ENCODE measurements around the gene TMTC2.

Gene TMTC2

GRCh38 chr12:82686168-82687020 is at the start of gene TMTC2:
TSS of gene TMTC2 (plus strand) at chr12:82686906.
- Mint-ChIP-seq H3K36me3 (ENCODE audit: low read depth) (peaks cover 23% of the 10 kb centered on the region), H3K4me1 (ENCODE audit: low read depth) (peaks cover 45% of the 10 kb centered on the region), H3K27ac (peak within 1 kb of the TSS; percentile 94), H3K9me3 (no peaks in the 10 kb centered on the region), H3K27me3 (no peaks in the 10 kb centered on the region), H3K4me3 (peak within 1 kb of the TSS; percentile 97)
- intact Hi-C loops (cut with micrococcal nuclease): loop anchor here (5.0 to 10.0 kb wide), 5 partner anchors 148 to 1138 kb away; partner anchors contain the start of genes CCDC59 and METTL25

- intact Hi-C loops (cut with micrococcal nuclease): no loop called here
- Mint-ChIP-seq H3K36me3 (ENCODE audit: low read depth) (no peaks in the 10 kb centered on the region), H3K4me3 (no peak overlapping the region), H3K9me3 (peaks cover 17% of the 10 kb centered on the region), H3K27me3 (no peaks in the 10 kb centered on the region), H3K27ac (no peak overlapping the region), H3K4me1 (ENCODE audit: low read depth) (no peaks in the 10 kb centered on the region)
These were observed 48.4 kb upstream of the TMTC2 start for GRCh38 chr12:82638324-82638723.

- intact Hi-C loops (cut with micrococcal nuclease): no loop called here
- Mint-ChIP-seq H3K4me1 (ENCODE audit: low read depth) (no peaks in the 10 kb centered on the region), H3K9me3 (no peaks in the 10 kb centered on the region), H3K27ac (no peak overlapping the region), H3K27me3 (peaks cover 2% of the 10 kb centered on the region), H3K36me3 (ENCODE audit: low read depth) (no peaks in the 10 kb centered on the region), H3K4me3 (no peak overlapping the region)
These were observed 41.8 kb upstream of the TMTC2 start for GRCh38 chr12:82644896-82645295.

GRCh38 chr12:82645414-82645813 is 41.3 kb upstream of the TMTC2 start:
- no peak overlapping the region for H3K4me3 Mint-ChIP-seq
- H3K27ac Mint-ChIP-seq: no peak overlapping the region
- no peaks in the 10 kb centered on the region for H3K9me3 Mint-ChIP-seq
- peaks cover under 1% of the 10 kb centered on the region for H3K4me1 Mint-ChIP-seq (ENCODE audit: low read depth)
- H3K36me3 Mint-ChIP-seq (ENCODE audit: low read depth): no peaks in the 10 kb centered on the region
- peaks cover 2% of the 10 kb centered on the region for H3K27me3 Mint-ChIP-seq
- intact Hi-C loops (cut with micrococcal nuclease): no loop called here

GRCh38 chr12:82647853-82648252 is 38.9 kb upstream of the TMTC2 start:
- Mint-ChIP-seq H3K27ac (no peak overlapping the region), H3K4me3 (no peak overlapping the region), H3K27me3 (peaks cover 2% of the 10 kb centered on the region), H3K9me3 (no peaks in the 10 kb centered on the region), H3K4me1 (ENCODE audit: low read depth) (peaks cover 8% of the 10 kb centered on the region), H3K36me3 (ENCODE audit: low read depth) (no peaks in the 10 kb centered on the region)
- intact Hi-C loops (cut with micrococcal nuclease): no loop called here

GRCh38 chr12:82648259-82648909 is 38.3 kb upstream of the TMTC2 start:
- H3K9me3 Mint-ChIP-seq: no peaks in the 10 kb centered on the region
- H3K27me3 Mint-ChIP-seq: peaks cover 2% of the 10 kb centered on the region
- peaks cover 8% of the 10 kb centered on the region for H3K4me1 Mint-ChIP-seq (ENCODE audit: low read depth)
- H3K36me3 Mint-ChIP-seq (ENCODE audit: low read depth): no peaks in the 10 kb centered on the region
- H3K4me3 Mint-ChIP-seq: no peak overlapping the region
- no peak overlapping the region for H3K27ac Mint-ChIP-seq
- intact Hi-C loops (cut with micrococcal nuclease): no loop called here

GRCh38 chr12:82650627-82651337 is 35.9 kb upstream of the TMTC2 start:
- H3K4me1 Mint-ChIP-seq (ENCODE audit: low read depth): peaks cover 8% of the 10 kb centered on the region
- intact Hi-C loops (cut with micrococcal nuclease): no loop called here
- no peaks in the 10 kb centered on the region for H3K9me3 Mint-ChIP-seq
- no peak overlapping the region for H3K27ac Mint-ChIP-seq
- peaks cover 2% of the 10 kb centered on the region for H3K27me3 Mint-ChIP-seq
- no peaks in the 10 kb centered on the region for H3K36me3 Mint-ChIP-seq (ENCODE audit: low read depth)
- no peak overlapping the region for H3K4me3 Mint-ChIP-seq

GRCh38 chr12:82651489-82651888 is 35.2 kb upstream of the TMTC2 start:
- H3K27me3 Mint-ChIP-seq: peaks cover 2% of the 10 kb centered on the region
- intact Hi-C loops (cut with micrococcal nuclease): no loop called here
- no peak overlapping the region for H3K4me3 Mint-ChIP-seq
- H3K27ac Mint-ChIP-seq: no peak overlapping the region
- no peaks in the 10 kb centered on the region for H3K9me3 Mint-ChIP-seq
- peaks cover 8% of the 10 kb centered on the region for H3K4me1 Mint-ChIP-seq (ENCODE audit: low read depth)
- no peaks in the 10 kb centered on the region for H3K36me3 Mint-ChIP-seq (ENCODE audit: low read depth)

GRCh38 chr12:82652071-82652470 is 34.6 kb upstream of the TMTC2 start:
- H3K27me3 Mint-ChIP-seq: peaks cover 2% of the 10 kb centered on the region
- no peaks in the 10 kb centered on the region for H3K9me3 Mint-ChIP-seq
- H3K4me3 Mint-ChIP-seq: no peak overlapping the region
- peaks cover 8% of the 10 kb centered on the region for H3K4me1 Mint-ChIP-seq (ENCODE audit: low read depth)
- intact Hi-C loops (cut with micrococcal nuclease): no loop called here
- H3K36me3 Mint-ChIP-seq (ENCODE audit: low read depth): no peaks in the 10 kb centered on the region
- no peak overlapping the region for H3K27ac Mint-ChIP-seq

- Mint-ChIP-seq H3K4me1 (ENCODE audit: low read depth) (peaks cover 3% of the 10 kb centered on the region), H3K27me3 (no peaks in the 10 kb centered on the region), H3K27ac (no peak overlapping the region), H3K4me3 (no peak overlapping the region), H3K9me3 (peaks cover 20% of the 10 kb centered on the region), H3K36me3 (ENCODE audit: low read depth) (no peaks in the 10 kb centered on the region)
- intact Hi-C loops (cut with micrococcal nuclease): no loop called here
These were observed 31.0 kb upstream of the TMTC2 start for GRCh38 chr12:82655751-82656150.

GRCh38 chr12:82659343-82660207 is 27.1 kb upstream of the TMTC2 start:
- Mint-ChIP-seq H3K9me3 (peaks cover 20% of the 10 kb centered on the region), H3K4me3 (no peak overlapping the region), H3K27ac (no peak overlapping the region), H3K27me3 (no peaks in the 10 kb centered on the region), H3K4me1 (ENCODE audit: low read depth) (no peaks in the 10 kb centered on the region), H3K36me3 (ENCODE audit: low read depth) (no peaks in the 10 kb centered on the region)
- intact Hi-C loops (cut with micrococcal nuclease): no loop called here

- Mint-ChIP-seq H3K9me3 (peaks cover 20% of the 10 kb centered on the region), H3K4me1 (ENCODE audit: low read depth) (no peaks in the 10 kb centered on the region)
- intact Hi-C loops (cut with micrococcal nuclease): no loop called here
These were observed 26.0 kb upstream of the TMTC2 start for GRCh38 chr12:82660541-82661325.

GRCh38 chr12:82663893-82664292 is 22.8 kb upstream of the TMTC2 start:
- Mint-ChIP-seq H3K36me3 (ENCODE audit: low read depth) (no peaks in the 10 kb centered on the region), H3K4me3 (no peak overlapping the region), H3K27me3 (peaks cover 7% of the 10 kb centered on the region), H3K4me1 (ENCODE audit: low read depth) (no peaks in the 10 kb centered on the region), H3K27ac (no peak overlapping the region), H3K9me3 (peaks cover 14% of the 10 kb centered on the region)
- intact Hi-C loops (cut with micrococcal nuclease): no loop called here

More at GRCh38 chr12:82660541-82661325, 26.0 kb upstream of the TMTC2 start:
- Mint-ChIP-seq H3K27ac (no peak overlapping the region), H3K27me3 (no peaks in the 10 kb centered on the region), H3K36me3 (ENCODE audit: low read depth) (no peaks in the 10 kb centered on the region), H3K4me3 (no peak overlapping the region)

Measured in dendritic cell treated with granulocyte-macrophage colony-stimulating factor and Interleukin-4, amounts not matched to agents 40 ng/mL and 50 ng/mL, for 4 days (primary cell).